HepG2 (cell line): ENCODE results near the gene LTA. TPM values are rescaled to one million over a fixed set of nuclear protein-coding genes. Genes with fewer than 3 reads are reported as not detected.

ENCODE experiments used
- ERF ChIP-seq: IDR thresholded peaks from 2 replicates; pipeline ENCODE4 v1.6.1; 2018; ENCODE audit warnings: missing biosample characterization, missing genetic modification reagents
- IKZF1 ChIP-seq: fragments of 450-650 bp; IDR thresholded peaks from 2 replicates; pipeline ENCODE4 v1.7.1; 2016
- IRX3 ChIP-seq: sonication (generic); formaldehyde crosslinking; IDR thresholded peaks from 2 replicates; pipeline ENCODE4 v1.8.1; 2023; ENCODE audit warnings: mild to moderate bottlenecking, low read depth, missing genetic modification reagents, borderline replicate concordance
- MEF2D ChIP-seq: sonication (generic); formaldehyde crosslinking; IDR thresholded peaks from 2 replicates; pipeline ENCODE4 v1.5.1; 2020; ENCODE audit warnings: mild to moderate bottlenecking, missing genetic modification reagents
- MEIS1 ChIP-seq: sonication (generic); formaldehyde crosslinking; IDR thresholded peaks from 2 replicates; pipeline ENCODE4 v1.9.0; 2021; ENCODE audit warnings: mild to moderate bottlenecking, missing genetic modification reagents, moderate library complexity, borderline replicate concordance
- NCOA2 ChIP-seq: sonication (generic); formaldehyde crosslinking; IDR thresholded peaks from 2 replicates; pipeline ENCODE4 v1.8.0; 2022; ENCODE audit warnings: inconsistent platforms
- NFE2L1 ChIP-seq: sonication (generic); formaldehyde crosslinking; IDR thresholded peaks from 2 replicates; pipeline ENCODE4 v1.4.0; 2020; ENCODE audit warnings: missing genetic modification reagents, mild to moderate bottlenecking, borderline replicate concordance
- NFRKB ChIP-seq: fragments of 450-650 bp; IDR thresholded peaks from 2 replicates; pipeline ENCODE4 v1.6.1; 2017
- NR2F1 ChIP-seq, 2 experiments: fragments of 450-650 bp in 1 of 2; formaldehyde crosslinking in 1 of 2; IDR thresholded peaks; 2 replicates each; pipeline versions ENCODE4 v1.5.0 to v1.6.1; 2016 to 2020; ENCODE audit warnings: mild to moderate bottlenecking in 1 of 2, missing compliant biosample characterization in 1 of 2, missing genetic modification reagents in 1 of 2, moderate library complexity in 1 of 2
- PCBP1 ChIP-seq: fragments of 200-400 bp; formaldehyde crosslinking; IDR thresholded peaks from 2 replicates; pipeline ENCODE4 v1.6.1; 2017; ENCODE audit warnings: mild to moderate bottlenecking, low read depth, low read length, borderline replicate concordance
- TEAD2 ChIP-seq: sonication (generic); formaldehyde crosslinking; IDR thresholded peaks from 2 replicates; pipeline ENCODE4 v1.9.0; 2021; ENCODE audit warnings: missing genetic modification reagents
- TOE1 ChIP-seq: sonication (generic); formaldehyde crosslinking; IDR thresholded peaks from 2 replicates; pipeline ENCODE4 v1.4.0; 2020; ENCODE audit warnings: mild to moderate bottlenecking, missing genetic modification reagents
- ZBTB42 ChIP-seq: sonication (generic); formaldehyde crosslinking; IDR thresholded peaks from 2 replicates; pipeline ENCODE4 v1.5.0; 2020; ENCODE audit warnings: mild to moderate bottlenecking, missing genetic modification reagents
- ZFP41 ChIP-seq: sonication (generic); formaldehyde crosslinking; IDR thresholded peaks from 2 replicates; pipeline ENCODE4 v1.4.0; 2020; ENCODE audit warnings: mild to moderate bottlenecking, missing genetic modification reagents, borderline replicate concordance
- ZFP62 ChIP-seq: sonication (generic); formaldehyde crosslinking; IDR thresholded peaks from 2 replicates; pipeline ENCODE4 v1.4.0; 2020; ENCODE audit warnings: missing genetic modification reagents
- ZNF121 ChIP-seq: sonication (generic); formaldehyde crosslinking; IDR thresholded peaks from 2 replicates; pipeline ENCODE4 v1.5.0; 2020; ENCODE audit warnings: mild to moderate bottlenecking, missing genetic modification reagents
- ZNF251 ChIP-seq: sonication (generic); formaldehyde crosslinking; IDR thresholded peaks from 2 replicates; pipeline ENCODE4 v1.9.0; 2021; ENCODE audit warnings: mild to moderate bottlenecking, missing genetic modification reagents
- ZNF30 ChIP-seq: sonication (generic); formaldehyde crosslinking; IDR thresholded peaks from 2 replicates; pipeline ENCODE4 v1.5.0; 2020; ENCODE audit warnings: mild to moderate bottlenecking, missing genetic modification reagents
- ZNF549 ChIP-seq: sonication (generic); formaldehyde crosslinking; IDR thresholded peaks from 2 replicates; pipeline ENCODE4 v1.5.0; 2020; ENCODE audit warnings: missing genetic modification reagents
- ZNF607 ChIP-seq: sonication (generic); formaldehyde crosslinking; IDR thresholded peaks from 2 replicates; pipeline ENCODE4 v1.5.1; 2020; ENCODE audit warnings: missing genetic modification reagents, mild to moderate bottlenecking, borderline replicate concordance
- ZNF674 ChIP-seq: sonication (generic); formaldehyde crosslinking; IDR thresholded peaks from 2 replicates; pipeline ENCODE4 v1.5.0; 2020; ENCODE audit warnings: low read depth, mild to moderate bottlenecking, missing genetic modification reagents
- ZNF891 ChIP-seq: sonication (generic); formaldehyde crosslinking; IDR thresholded peaks from 2 replicates; pipeline ENCODE4 v1.5.0; 2020; ENCODE audit warnings: mild to moderate bottlenecking, missing genetic modification reagents
- polyA plus RNA-seq, 8 experiments: library from polyadenylated mRNA; depleted of rRNA in 3 of 8; stranded (reverse) in 7 of 8; unstranded in 1 of 8; fragments of >200 nt; fragmentation: Illumina TruSeq in 4 of 8; extraction: Trizol in 4 of 8; gene quantifications; 2 replicates each; pipeline versions ENCODE4 v1.2.1 to v1.2.3, GENCODE V29; 2011 to 2016; ENCODE audit warnings: low read depth in 4 of 8, missing spikeins in 1 of 8, mixed read lengths in 1 of 8; ENCODE audit not compliant: insufficient read depth in 1 of 8
- total RNA-seq, 5 experiments: library from RNA; depleted of rRNA; stranded (reverse); fragments of >200 nt; fragmentation: Illumina TruSeq; extraction: Trizol; gene quantifications; 2 replicates each; pipeline ENCODE4 v1.2.3, GENCODE V29; 2016; ENCODE audit warnings: low read depth in 1 of 5
- TF ChIP-seq, protein P1 (sequence below): IDR thresholded peaks from 2 replicates; pipeline ENCODE4 v1.4.0; 2020; ENCODE audit warnings: mild to moderate bottlenecking, missing genetic modification reagents
- TF ChIP-seq, protein P2 (sequence below): sonication (generic); formaldehyde crosslinking; IDR thresholded peaks from 2 replicates; pipeline ENCODE4 v1.8.1; 2022; ENCODE audit warnings: mild to moderate bottlenecking, missing genetic modification reagents
- TF ChIP-seq, protein P3 (sequence below): sonication (generic); formaldehyde crosslinking; IDR thresholded peaks from 2 replicates; pipeline ENCODE4 v1.8.1; 2023; ENCODE audit warnings: missing genetic modification reagents, inconsistent platforms, borderline replicate concordance

Gene LTA
- total and polyA plus RNA-seq, 2 of the 13 experiments (the other 11 are each of a cell fraction or from before 2014, with no cell fraction given) = 0.09 TPM; not detected in 1

DNA sequence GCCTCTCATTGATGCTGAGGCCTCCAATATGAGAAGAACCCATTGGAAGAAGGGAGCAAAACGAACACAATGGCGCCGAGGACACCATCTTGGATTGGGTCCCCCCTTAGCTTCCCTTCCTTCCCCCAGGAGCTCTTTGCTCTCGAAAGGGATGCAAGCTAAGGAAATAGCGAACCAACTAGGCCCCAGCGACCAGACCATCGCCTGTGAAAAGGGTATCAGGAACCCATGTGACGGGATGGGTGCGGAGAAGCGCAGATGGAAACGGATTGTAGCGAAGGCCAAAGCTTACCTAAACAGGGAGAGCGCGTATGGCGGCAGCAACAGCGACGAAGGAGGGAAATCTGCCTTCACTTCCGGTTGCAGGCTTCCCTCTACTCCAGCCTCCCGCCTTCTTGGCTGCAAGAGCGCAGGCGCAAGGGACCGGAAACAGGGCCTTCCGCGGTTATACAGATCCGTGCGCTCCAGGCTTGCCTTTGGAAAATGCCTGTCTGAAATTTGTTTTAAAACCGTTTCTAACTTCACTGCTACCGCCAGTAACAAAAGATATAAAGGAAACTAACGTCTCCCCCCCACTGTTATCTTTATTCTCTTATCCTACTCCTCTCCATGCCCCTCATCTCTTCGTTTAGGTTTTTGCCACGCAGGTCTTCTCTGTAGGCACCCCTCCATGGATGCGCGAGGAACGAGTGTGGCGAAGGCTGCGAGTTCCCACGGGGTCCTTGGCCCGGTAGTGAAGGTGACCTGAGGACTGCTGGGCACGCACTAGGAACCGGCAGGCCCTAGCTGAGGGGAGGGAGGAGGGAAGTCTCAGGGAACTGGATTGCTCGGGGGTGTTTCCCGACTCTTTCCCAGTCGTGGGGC lies 30.2 kb upstream of the LTA start, which contains the start of gene DDX39B (continued):
- TF ChIP-seq, protein P1, sequence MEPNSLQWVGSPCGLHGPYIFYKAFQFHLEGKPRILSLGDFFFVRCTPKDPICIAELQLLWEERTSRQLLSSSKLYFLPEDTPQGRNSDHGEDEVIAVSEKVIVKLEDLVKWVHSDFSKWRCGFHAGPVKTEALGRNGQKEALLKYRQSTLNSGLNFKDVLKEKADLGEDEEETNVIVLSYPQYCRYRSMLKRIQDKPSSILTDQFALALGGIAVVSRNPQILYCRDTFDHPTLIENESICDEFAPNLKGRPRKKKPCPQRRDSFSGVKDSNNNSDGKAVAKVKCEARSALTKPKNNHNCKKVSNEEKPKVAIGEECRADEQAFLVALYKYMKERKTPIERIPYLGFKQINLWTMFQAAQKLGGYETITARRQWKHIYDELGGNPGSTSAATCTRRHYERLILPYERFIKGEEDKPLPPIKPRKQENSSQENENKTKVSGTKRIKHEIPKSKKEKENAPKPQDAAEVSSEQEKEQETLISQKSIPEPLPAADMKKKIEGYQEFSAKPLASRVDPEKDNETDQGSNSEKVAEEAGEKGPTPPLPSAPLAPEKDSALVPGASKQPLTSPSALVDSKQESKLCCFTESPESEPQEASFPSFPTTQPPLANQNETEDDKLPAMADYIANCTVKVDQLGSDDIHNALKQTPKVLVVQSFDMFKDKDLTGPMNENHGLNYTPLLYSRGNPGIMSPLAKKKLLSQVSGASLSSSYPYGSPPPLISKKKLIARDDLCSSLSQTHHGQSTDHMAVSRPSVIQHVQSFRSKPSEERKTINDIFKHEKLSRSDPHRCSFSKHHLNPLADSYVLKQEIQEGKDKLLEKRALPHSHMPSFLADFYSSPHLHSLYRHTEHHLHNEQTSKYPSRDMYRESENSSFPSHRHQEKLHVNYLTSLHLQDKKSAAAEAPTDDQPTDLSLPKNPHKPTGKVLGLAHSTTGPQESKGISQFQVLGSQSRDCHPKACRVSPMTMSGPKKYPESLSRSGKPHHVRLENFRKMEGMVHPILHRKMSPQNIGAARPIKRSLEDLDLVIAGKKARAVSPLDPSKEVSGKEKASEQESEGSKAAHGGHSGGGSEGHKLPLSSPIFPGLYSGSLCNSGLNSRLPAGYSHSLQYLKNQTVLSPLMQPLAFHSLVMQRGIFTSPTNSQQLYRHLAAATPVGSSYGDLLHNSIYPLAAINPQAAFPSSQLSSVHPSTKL = no peak; the same call in 1 of the 2 replicates
- TF ChIP-seq, protein P2, sequence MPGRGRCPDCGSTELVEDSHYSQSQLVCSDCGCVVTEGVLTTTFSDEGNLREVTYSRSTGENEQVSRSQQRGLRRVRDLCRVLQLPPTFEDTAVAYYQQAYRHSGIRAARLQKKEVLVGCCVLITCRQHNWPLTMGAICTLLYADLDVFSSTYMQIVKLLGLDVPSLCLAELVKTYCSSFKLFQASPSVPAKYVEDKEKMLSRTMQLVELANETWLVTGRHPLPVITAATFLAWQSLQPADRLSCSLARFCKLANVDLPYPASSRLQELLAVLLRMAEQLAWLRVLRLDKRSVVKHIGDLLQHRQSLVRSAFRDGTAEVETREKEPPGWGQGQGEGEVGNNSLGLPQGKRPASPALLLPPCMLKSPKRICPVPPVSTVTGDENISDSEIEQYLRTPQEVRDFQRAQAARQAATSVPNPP (CRISPR knock-in tag) = no peak
- TF ChIP-seq ZNF30 (CRISPR knock-in tag) = peak; percentile 93; the same call in 1 of the 2 replicates
- peak; percentile 95 for TF ChIP-seq ZNF891 (CRISPR knock-in tag)
- peak; percentile 81; the same call in 1 of the 2 replicates for TF ChIP-seq ZNF607 (CRISPR knock-in tag)
- TF ChIP-seq ZFP41 (CRISPR knock-in tag) = no peak
- TF ChIP-seq ZNF251 (CRISPR knock-in tag) = no peak
- peak; percentile 50 for TF ChIP-seq NCOA2 (CRISPR knock-in tag)
- TF ChIP-seq MEF2D = peak; percentile 67; the same call in 1 of the 2 replicates
- TF ChIP-seq NFRKB = peak; percentile 99
- TF ChIP-seq TOE1 (CRISPR knock-in tag) = no peak; the same call in 1 of the 2 replicates
- TF ChIP-seq NFE2L1 = no peak
- TF ChIP-seq NR2F1 (CRISPR knock-in tag; IDR thresholded peaks at IDR 0.05) = no peak; a peak in 1 of 4 replicates
- no peak; the same call in 1 of the 2 replicates for TF ChIP-seq IRX3 (CRISPR knock-in tag)
- TF ChIP-seq ZNF121 (CRISPR knock-in tag) = peak; percentile 58; the same call in 1 of the 2 replicates
- TF ChIP-seq IKZF1 = no peak
- TF ChIP-seq ZNF674 (CRISPR knock-in tag) = 0 out of 2 replicates have a peak, but pooled peaks have one; percentile 37
- no peak for TF ChIP-seq ZFP62 (CRISPR knock-in tag)
- TF ChIP-seq, protein P3, sequence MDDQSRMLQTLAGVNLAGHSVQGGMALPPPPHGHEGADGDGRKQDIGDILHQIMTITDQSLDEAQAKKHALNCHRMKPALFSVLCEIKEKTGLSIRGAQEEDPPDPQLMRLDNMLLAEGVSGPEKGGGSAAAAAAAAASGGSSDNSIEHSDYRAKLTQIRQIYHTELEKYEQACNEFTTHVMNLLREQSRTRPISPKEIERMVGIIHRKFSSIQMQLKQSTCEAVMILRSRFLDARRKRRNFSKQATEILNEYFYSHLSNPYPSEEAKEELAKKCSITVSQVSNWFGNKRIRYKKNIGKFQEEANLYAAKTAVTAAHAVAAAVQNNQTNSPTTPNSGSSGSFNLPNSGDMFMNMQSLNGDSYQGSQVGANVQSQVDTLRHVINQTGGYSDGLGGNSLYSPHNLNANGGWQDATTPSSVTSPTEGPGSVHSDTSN (CRISPR knock-in tag) = peak; percentile 74; the same call in 1 of the 2 replicates
- no peak for TF ChIP-seq PCBP1
- TF ChIP-seq TEAD2 (CRISPR knock-in tag) = no peak; the same call in 1 of the 2 replicates
- 0 out of 2 replicates have a peak, but pooled peaks have one; percentile 11 for TF ChIP-seq MEIS1
- no peak for TF ChIP-seq ZNF549 (CRISPR knock-in tag)
- TF ChIP-seq ZBTB42 (CRISPR knock-in tag) = no peak
- peak; percentile 95 for TF ChIP-seq ERF (CRISPR knock-in tag)
